ENCODE data around the gene HIF1AN.

DNA sequence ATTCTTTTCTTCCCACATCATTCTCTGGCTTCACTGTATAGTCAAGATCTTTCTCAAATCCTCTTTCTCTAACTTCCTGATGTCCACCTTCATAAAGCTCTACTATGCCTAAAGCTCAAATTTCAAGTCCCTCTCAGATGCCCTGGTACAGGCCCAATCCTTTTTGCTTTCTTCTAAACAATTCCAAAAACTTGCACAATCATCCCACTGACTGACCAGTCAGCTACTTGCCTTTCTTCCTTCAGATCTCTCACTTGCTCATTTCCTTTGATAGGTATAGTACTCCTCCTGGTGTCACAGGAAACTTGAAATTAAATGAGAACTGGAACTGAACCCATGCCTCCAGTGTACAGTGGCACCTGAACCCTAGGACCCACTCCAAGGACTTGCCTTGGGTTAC is 34.3 kb upstream of the HIF1AN start:
- TF ChIP-seq, protein P1, sequence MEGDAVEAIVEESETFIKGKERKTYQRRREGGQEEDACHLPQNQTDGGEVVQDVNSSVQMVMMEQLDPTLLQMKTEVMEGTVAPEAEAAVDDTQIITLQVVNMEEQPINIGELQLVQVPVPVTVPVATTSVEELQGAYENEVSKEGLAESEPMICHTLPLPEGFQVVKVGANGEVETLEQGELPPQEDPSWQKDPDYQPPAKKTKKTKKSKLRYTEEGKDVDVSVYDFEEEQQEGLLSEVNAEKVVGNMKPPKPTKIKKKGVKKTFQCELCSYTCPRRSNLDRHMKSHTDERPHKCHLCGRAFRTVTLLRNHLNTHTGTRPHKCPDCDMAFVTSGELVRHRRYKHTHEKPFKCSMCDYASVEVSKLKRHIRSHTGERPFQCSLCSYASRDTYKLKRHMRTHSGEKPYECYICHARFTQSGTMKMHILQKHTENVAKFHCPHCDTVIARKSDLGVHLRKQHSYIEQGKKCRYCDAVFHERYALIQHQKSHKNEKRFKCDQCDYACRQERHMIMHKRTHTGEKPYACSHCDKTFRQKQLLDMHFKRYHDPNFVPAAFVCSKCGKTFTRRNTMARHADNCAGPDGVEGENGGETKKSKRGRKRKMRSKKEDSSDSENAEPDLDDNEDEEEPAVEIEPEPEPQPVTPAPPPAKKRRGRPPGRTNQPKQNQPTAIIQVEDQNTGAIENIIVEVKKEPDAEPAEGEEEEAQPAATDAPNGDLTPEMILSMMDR (IDR thresholded peaks at IDR 0.05) = no peak
- TF ChIP-seq POLR2AphosphoS5 (IDR thresholded peaks at IDR 0.05) (no peak), EP300 (IDR thresholded peaks at IDR 0.05; ENCODE audit: low read depth) (no peak), POLR2A (IDR thresholded peaks at IDR 0.05) (no peak)

Measured in transverse colon (tissue), 4 donors.